Endodermal cell (in vitro differentiated cells): ENCODE data around the gene MYOT. TPM values are rescaled to one million over a fixed set of nuclear protein-coding genes. Genes with fewer than 3 reads are reported as not detected.

ENCODE experiments used
- DNase-seq: peaks from one replicate; pipeline ENCODE4 v3.0.0-alpha.2; 2017
- H3K27ac ChIP-seq: 2 replicates; pipeline ENCODE4 v1.5.1; 2013; ENCODE audit warnings: mild to moderate bottlenecking, low read depth, low read length, moderate library complexity
- H3K27me3 ChIP-seq: 2 replicates; pipeline ENCODE4 v1.6.1; 2013; ENCODE audit warnings: mild to moderate bottlenecking, low read length, moderate library complexity; ENCODE audit not compliant: insufficient read depth, control insufficient read depth, poor library complexity, severe bottlenecking
- H3K36me3 ChIP-seq: 2 replicates; pipeline ENCODE4 v1.7.0; 2013; ENCODE audit warnings: mild to moderate bottlenecking, low read length, moderate library complexity; ENCODE audit not compliant: control insufficient read depth, insufficient read depth
- H3K4me1 ChIP-seq: one replicate; pipeline ENCODE4 v1.7.0; 2013; ENCODE audit warnings: low read length; ENCODE audit not compliant: control insufficient read depth, insufficient read depth
- H3K4me3 ChIP-seq: 2 replicates; pipeline ENCODE4 v1.5.1; 2013; ENCODE audit warnings: mild to moderate bottlenecking, low read length, moderate library complexity
- H3K9ac ChIP-seq: 2 replicates; pipeline ENCODE4 v1.6.1; 2013; ENCODE audit warnings: mild to moderate bottlenecking, low read length, moderate library complexity; ENCODE audit not compliant: poor library complexity, severe bottlenecking; ENCODE audit errors: extremely low read depth
- H3K9me3 ChIP-seq: 2 replicates; pipeline ENCODE4 v1.6.1; 2013; ENCODE audit warnings: mild to moderate bottlenecking, low read length, moderate library complexity; ENCODE audit not compliant: control insufficient read depth
- H3K27ac Mint-ChIP-seq: 2 replicates; pipeline ENCODE4 v1.8.0; 2020; ENCODE audit warnings: mixed read lengths
- H3K27me3 Mint-ChIP-seq: 2 replicates; pipeline ENCODE4 v1.8.0; 2021; ENCODE audit warnings: mild to moderate bottlenecking, mixed read lengths; ENCODE audit not compliant: insufficient read depth
- H3K36me3 Mint-ChIP-seq: 2 replicates; pipeline ENCODE4 v1.8.0; 2020; ENCODE audit warnings: low read depth, mixed read lengths
- H3K4me1 Mint-ChIP-seq: 2 replicates; pipeline ENCODE4 v1.8.0; 2020; ENCODE audit warnings: mixed read lengths
- H3K4me3 Mint-ChIP-seq: 2 replicates; pipeline ENCODE4 v1.8.0; 2020; ENCODE audit warnings: mild to moderate bottlenecking, moderate library complexity, mixed read lengths
- H3K9me3 Mint-ChIP-seq: 2 replicates; pipeline ENCODE4 v1.8.0; 2020; ENCODE audit warnings: mild to moderate bottlenecking, mixed read lengths
- CTCF ChIP-seq: fragments of 200-600 bp; sonication (generic); conservative IDR thresholded peaks from 2 replicates; pipeline ENCODE4 v1.5.0; 2021; ENCODE audit warnings: antibody characterized with exemption, mild to moderate bottlenecking
- WGBS, 2 experiments: methylation state at CpG; one replicate each; pipeline versions ENCODE4 v1.1.5 to v1.1.7; 2013; ENCODE audit warnings: missing lambda C conversion rate in 2 of 2, mixed read lengths in 1 of 2; ENCODE audit not compliant: insufficient coverage in 1 of 2, insufficient read length in 1 of 2; 5-methylcytosine and 5-hydroxymethylcytosine counted together
- total RNA-seq, 2 donors: library from RNA; stranded (reverse); fragmentation: NEBNext Ultra II Directional in 1 of 2; extraction: Animal tissue kit (Norgen Biotek cat#: 25700) in 1 of 2; gene quantifications; 2 replicates in 1 of 2; 3 replicates in 1 of 2; pipeline ENCODE4 v1.2.1, GENCODE V29; 2021

Gene MYOT
- total RNA-seq, 2 donors from 2014 or later: not detected

GRCh38 chr5:137933491-137933911, 65.8 kb downstream of the MYOT start:
- Mint-ChIP-seq H3K4me3 (no peak overlapping the region), H3K9me3 (no peaks in the 10 kb centered on the region), H3K36me3 (peaks cover 16% of the 10 kb centered on the region), H3K27me3 (no peaks in the 10 kb centered on the region), H3K27ac (no peak overlapping the region), H3K4me1 (peaks cover 2% of the 10 kb centered on the region)
- H3K9ac ChIP-seq: no peak overlapping the region
- peaks cover 27% of the 10 kb centered on the region for H3K36me3 ChIP-seq
- H3K9me3 ChIP-seq: no peaks in the 10 kb centered on the region
- DNase-seq: no peak
- no peak overlapping the region for H3K27ac ChIP-seq
- H3K27me3 ChIP-seq: no peaks in the 10 kb centered on the region
- 89 to 90% methylated on average over 3 of the region's 3 CpGs for WGBS, 2 experiments
- no peaks in the 10 kb centered on the region for H3K4me1 ChIP-seq
- TF ChIP-seq CTCF: no peak
- H3K4me3 ChIP-seq: no peak overlapping the region

- H3K9ac ChIP-seq: no peak overlapping the region
- DNase-seq: no peak
- no peak overlapping the region for H3K27ac Mint-ChIP-seq
- peaks cover 28% of the 10 kb centered on the region for H3K36me3 Mint-ChIP-seq
- H3K27me3 ChIP-seq: no peaks in the 10 kb centered on the region
- H3K27ac ChIP-seq: no peak overlapping the region
- H3K4me3 ChIP-seq: no peak overlapping the region
- H3K36me3 ChIP-seq: peaks cover 41% of the 10 kb centered on the region
- peaks cover 10% of the 10 kb centered on the region for H3K4me1 Mint-ChIP-seq
- H3K4me3 Mint-ChIP-seq: no peak overlapping the region
- TF ChIP-seq CTCF: no peak
- 86 to 100% methylated on average over 1 of the region's 1 CpG for WGBS, 2 experiments
- no peaks in the 10 kb centered on the region for H3K4me1 ChIP-seq
- H3K9me3 ChIP-seq: no peaks in the 10 kb centered on the region
- no peaks in the 10 kb centered on the region for H3K27me3 Mint-ChIP-seq
- H3K9me3 Mint-ChIP-seq: no peaks in the 10 kb centered on the region
These were observed 67.5 kb downstream of the MYOT start for GRCh38 chr5:137935190-137935589.

- Histone ChIP-seq H3K27ac (no peak overlapping the region), H3K9ac (no peak overlapping the region), H3K36me3 (peaks cover 46% of the 10 kb centered on the region), H3K4me3 (no peak overlapping the region), H3K9me3 (no peaks in the 10 kb centered on the region), H3K27me3 (no peaks in the 10 kb centered on the region), H3K4me1 (no peaks in the 10 kb centered on the region)
- no peak for DNase-seq
- WGBS, 2 experiments: 94 to 95% methylated on average over 2 to 3 of the region's 3 CpGs
- Mint-ChIP-seq H3K27ac (no peak overlapping the region), H3K4me1 (peaks cover 10% of the 10 kb centered on the region), H3K36me3 (peaks cover 33% of the 10 kb centered on the region), H3K9me3 (no peaks in the 10 kb centered on the region), H3K27me3 (no peaks in the 10 kb centered on the region), H3K4me3 (no peak overlapping the region)
- TF ChIP-seq CTCF: no peak
These were observed 68.0 kb downstream of the MYOT start for GRCh38 chr5:137935694-137936093.

Other genes starting within 250 kb of the MYOT start
- 10 to 100 TPM; 17.5 to 19.4 TPM for gene KLHL3, start 131.8 kb upstream of the MYOT start, total RNA-seq
- 10 to 100 TPM; 50.7 to 61.0 TPM for gene HNRNPA0, start 113.5 kb upstream of the MYOT start, total RNA-seq
- gene PKD2L2, start 21.6 kb downstream of the MYOT start, total RNA-seq: not detected
- 10 to 100 TPM; 22.9 to 28.7 TPM for gene FAM13B, start 165.2 kb downstream of the MYOT start, total RNA-seq
- gene WNT8A, start 216.2 kb downstream of the MYOT start, total RNA-seq: 1 to 10 TPM in 1 of 2 donors, under 1 TPM in 1; 0.49 to 2.2 TPM